Mesenchymal stem cell (in vitro differentiated cells and primary cell): Measurements from ENCODE around the gene ESRRB.

Experiments used
- DNase-seq: peaks from one replicate; pipeline ENCODE4 v3.0.0-alpha.2; 2013
- H2AFZ ChIP-seq: one replicate; pipeline ENCODE4 v1.6.1; 2013; ENCODE audit warnings: low read depth, mild to moderate bottlenecking, control low read depth, inconsistent platforms, low read length, moderate library complexity
- H2AK5ac ChIP-seq: 2 replicates; pipeline ENCODE4 v1.6.1; 2013; ENCODE audit warnings: low read length, moderate library complexity, mild to moderate bottlenecking, inconsistent platforms; ENCODE audit not compliant: severe bottlenecking
- H2BK120ac ChIP-seq: one replicate; pipeline ENCODE4 v1.6.1; 2013; ENCODE audit warnings: low read depth, mild to moderate bottlenecking, inconsistent platforms, low read length, moderate library complexity
- H2BK12ac ChIP-seq, 2 experiments: one replicate each; pipeline ENCODE4 v1.6.1; 2013; ENCODE audit warnings: inconsistent platforms in 2 of 2, low read length in 2 of 2, mild to moderate bottlenecking in 2 of 2, moderate library complexity in 2 of 2, control low read depth in 1 of 2
- H2BK15ac ChIP-seq: one replicate; pipeline ENCODE4 v1.6.1; 2013; ENCODE audit warnings: mild to moderate bottlenecking, low read depth, inconsistent platforms; ENCODE audit not compliant: poor library complexity, severe bottlenecking
- H2BK5ac ChIP-seq: 2 replicates; pipeline ENCODE4 v1.6.1; 2013; ENCODE audit warnings: low read depth, mild to moderate bottlenecking, low read length, control low read depth, inconsistent platforms; ENCODE audit not compliant: poor library complexity, severe bottlenecking
- H3K14ac ChIP-seq, 2 experiments: one replicate each; pipeline ENCODE4 v1.6.1; 2013; ENCODE audit warnings: inconsistent platforms in 2 of 2, low read length in 2 of 2, control low read depth in 1 of 2, mild to moderate bottlenecking in 1 of 2, moderate library complexity in 1 of 2
- H3K18ac ChIP-seq, 2 experiments: one replicate each; pipeline ENCODE4 v1.6.1; 2013; ENCODE audit warnings: inconsistent platforms in 2 of 2, low read length in 2 of 2, control low read depth in 1 of 2, low read depth in 1 of 2, mild to moderate bottlenecking in 1 of 2
- H3K23ac ChIP-seq, 2 experiments: one replicate each; pipeline ENCODE4 v1.6.1; 2013; ENCODE audit warnings: inconsistent platforms in 2 of 2, low read length in 2 of 2, mild to moderate bottlenecking in 2 of 2, moderate library complexity in 2 of 2, control low read depth in 1 of 2
- H3K27ac ChIP-seq: 2 replicates; pipeline ENCODE4 v1.5.1; 2013; ENCODE audit warnings: mild to moderate bottlenecking, moderate library complexity, low read length, control low read depth, inconsistent platforms; ENCODE audit not compliant: poor library complexity, severe bottlenecking
- H3K27me3 ChIP-seq, 2 experiments: 2 replicates each; pipeline versions ENCODE4 v1.6.1 to v1.7.0; 2013; ENCODE audit warnings: low read length in 2 of 2, mild to moderate bottlenecking in 2 of 2, moderate library complexity in 2 of 2, control low read depth in 1 of 2, inconsistent platforms in 1 of 2; ENCODE audit not compliant: control insufficient read depth in 1 of 2, insufficient read depth in 1 of 2
- H3K36me3 ChIP-seq, 2 experiments: 2 replicates each; pipeline versions ENCODE4 v1.6.1 to v1.7.0; 2013; ENCODE audit warnings: low read length in 2 of 2, control low read depth in 1 of 2, inconsistent platforms in 1 of 2, low read depth in 1 of 2, mild to moderate bottlenecking in 1 of 2; ENCODE audit not compliant: insufficient read depth in 2 of 2, control insufficient read depth in 1 of 2
- H3K4ac ChIP-seq, 2 experiments: one replicate each; pipeline ENCODE4 v1.6.1; 2013; ENCODE audit warnings: inconsistent platforms in 2 of 2, low read length in 2 of 2, mild to moderate bottlenecking in 2 of 2, moderate library complexity in 2 of 2, control low read depth in 1 of 2, low read depth in 1 of 2
- H3K4me1 ChIP-seq: 2 replicates; pipeline ENCODE4 v1.6.1; 2013; ENCODE audit warnings: low read depth, low read length, control low read depth; ENCODE audit not compliant: control insufficient read depth, insufficient read depth
- H3K4me2 ChIP-seq: 2 replicates; pipeline ENCODE4 v1.6.1; 2013; ENCODE audit warnings: low read length, mild to moderate bottlenecking, inconsistent platforms; ENCODE audit not compliant: poor library complexity, severe bottlenecking
- H3K4me3 ChIP-seq, 2 experiments: 2 replicates each; pipeline versions ENCODE4 v1.5.1 to v1.7.0; 2013; ENCODE audit warnings: low read length in 2 of 2, mild to moderate bottlenecking in 2 of 2, control low read depth in 1 of 2, low read depth in 1 of 2; ENCODE audit not compliant: insufficient read depth in 1 of 2
- H3K79me1 ChIP-seq: replicated peaks from 2 replicates; pipeline ENCODE4 v1.6.1; 2013; ENCODE audit warnings: mild to moderate bottlenecking, control low read depth, low read length, inconsistent platforms; ENCODE audit not compliant: poor library complexity, severe bottlenecking
- H3K9ac ChIP-seq: 2 replicates; pipeline ENCODE4 v1.7.0; 2013; ENCODE audit warnings: mild to moderate bottlenecking, low read length, moderate library complexity
- H3K9me3 ChIP-seq: 2 replicates; pipeline ENCODE4 v1.7.0; 2013; ENCODE audit warnings: mild to moderate bottlenecking, low read length; ENCODE audit not compliant: control insufficient read depth
- H4K8ac ChIP-seq: one replicate; pipeline ENCODE4 v1.6.1; 2013; ENCODE audit warnings: inconsistent platforms, mild to moderate bottlenecking, low read length, moderate library complexity
- H4K91ac ChIP-seq: one replicate; pipeline ENCODE4 v1.6.1; 2013; ENCODE audit warnings: mild to moderate bottlenecking, low read length, inconsistent platforms
- WGBS: methylation state at CpG from one replicate; pipeline ENCODE4 v1.1.7; 2013; ENCODE audit warnings: mixed read lengths; 5-methylcytosine and 5-hydroxymethylcytosine counted together

ESRRB gene

GRCh38 chr14:76439237-76439775 is 63.4 kb downstream of the ESRRB start:
- Histone ChIP-seq H3K18ac (no peak overlapping the region), H3K9ac (no peak overlapping the region), H2AK5ac (no peak overlapping the region), H3K14ac (no peak overlapping the region), H3K4me3 (no peak overlapping the region), H3K4me1 (no peaks in the 10 kb centered on the region), H3K27ac (no peak overlapping the region), H4K91ac (no peak overlapping the region), H2BK12ac (no peak overlapping the region), H3K4me2 (no peak overlapping the region), H3K27me3 (peaks cover 0 to 23% of the 10 kb centered on the region in 2 experiments), H2BK5ac (no peak overlapping the region), H2BK15ac (no peak overlapping the region), H2AFZ (no peak overlapping the region), H3K4ac (no peak overlapping the region), H3K36me3 (no peaks in the 10 kb centered on the region), H2BK120ac (no peak overlapping the region), H3K9me3 (no peaks in the 10 kb centered on the region), H4K8ac (no peak overlapping the region), H3K23ac (no peak overlapping the region), H3K79me1 (no peaks in the 10 kb centered on the region)
- DNase-seq = no peak
- 87% methylated on average over 33 of the region's 33 CpGs for WGBS

- Histone ChIP-seq H2BK12ac (no peak overlapping the region), H2BK15ac (no peak overlapping the region), H3K18ac (no peak overlapping the region), H3K9ac (no peak overlapping the region), H3K4me2 (no peak overlapping the region), H3K4me3 (no peak overlapping the region), H4K8ac (no peak overlapping the region), H2BK120ac (no peak overlapping the region), H3K9me3 (no peaks in the 10 kb centered on the region), H2AFZ (no peak overlapping the region), H3K27ac (no peak overlapping the region), H3K36me3 (no peaks in the 10 kb centered on the region), H3K4me1 (no peaks in the 10 kb centered on the region), H3K4ac (no peak overlapping the region), H2BK5ac (no peak overlapping the region), H3K14ac (no peak overlapping the region), H3K23ac (no peak overlapping the region), H3K27me3 (peaks cover 0 to 26% of the 10 kb centered on the region in 2 experiments), H4K91ac (no peak overlapping the region), H2AK5ac (no peak overlapping the region), H3K79me1 (no peaks in the 10 kb centered on the region)
- 97% methylated on average over 2 of the region's 2 CpGs for WGBS
- DNase-seq = no peak
These were observed 70.5 kb downstream of the ESRRB start for GRCh38 chr14:76446486-76446885.

- H3K79me1 ChIP-seq = no peaks in the 10 kb centered on the region
- H3K9ac ChIP-seq = no peak overlapping the region
- no peak overlapping the region for H2AFZ ChIP-seq
- no peak overlapping the region for H2BK15ac ChIP-seq
- no peak overlapping the region for H4K8ac ChIP-seq
- H3K23ac ChIP-seq = no peak overlapping the region
- peaks cover 0 to 26% of the 10 kb centered on the region in 2 experiments for H3K27me3 ChIP-seq
- H2BK120ac ChIP-seq = no peak overlapping the region
- H3K27ac ChIP-seq = no peak overlapping the region
- H2AK5ac ChIP-seq = no peak overlapping the region
- no peak overlapping the region for H3K4me2 ChIP-seq
- no peak overlapping the region for H4K91ac ChIP-seq
- H2BK5ac ChIP-seq = no peak overlapping the region
- H2BK12ac ChIP-seq = no peak overlapping the region
- H3K14ac ChIP-seq = no peak overlapping the region
- no peak for DNase-seq
- no peak overlapping the region for H3K4me3 ChIP-seq
- no peak overlapping the region for H3K18ac ChIP-seq
- H3K4ac ChIP-seq = no peak overlapping the region
- WGBS = 82% methylated on average over 7 of the region's 7 CpGs
- H3K9me3 ChIP-seq = no peaks in the 10 kb centered on the region
- H3K4me1 ChIP-seq = no peaks in the 10 kb centered on the region
- no peaks in the 10 kb centered on the region for H3K36me3 ChIP-seq
These were observed 71.0 kb downstream of the ESRRB start for GRCh38 chr14:76446921-76447320.

GRCh38 chr14:76450476-76450875 is 74.5 kb downstream of the ESRRB start:
- no peak overlapping the region for H4K91ac ChIP-seq
- H3K9ac ChIP-seq = no peak overlapping the region
- no peak for DNase-seq
- H2BK15ac ChIP-seq = no peak overlapping the region
- H3K36me3 ChIP-seq = no peaks in the 10 kb centered on the region
- no peaks in the 10 kb centered on the region for H3K9me3 ChIP-seq
- H3K4me1 ChIP-seq = no peaks in the 10 kb centered on the region
- WGBS = 74% methylated on average over 4 of the region's 4 CpGs
- peaks cover 0 to 25% of the 10 kb centered on the region in 2 experiments for H3K27me3 ChIP-seq
- no peak overlapping the region for H2BK5ac ChIP-seq
- no peak overlapping the region for H2AFZ ChIP-seq
- no peaks in the 10 kb centered on the region for H3K79me1 ChIP-seq
- H3K4me3 ChIP-seq = no peak overlapping the region
- H2AK5ac ChIP-seq = no peak overlapping the region
- H3K14ac ChIP-seq = no peak overlapping the region
- no peak overlapping the region for H3K18ac ChIP-seq
- no peak overlapping the region for H3K4me2 ChIP-seq
- no peak overlapping the region for H3K4ac ChIP-seq
- H2BK120ac ChIP-seq = no peak overlapping the region
- H4K8ac ChIP-seq = no peak overlapping the region
- H3K23ac ChIP-seq = no peak overlapping the region
- H2BK12ac ChIP-seq = no peak overlapping the region
- no peak overlapping the region for H3K27ac ChIP-seq
